Neural crest cell (in vitro differentiated cells): Measurements from ENCODE around the gene ASPHD1. TPM values are rescaled to one million over a fixed set of nuclear protein-coding genes. Genes with fewer than 3 reads are reported as not detected.
"Not testable (repeated sequence)": the region's sequence is repeated elsewhere in the genome, so short reads cannot be mapped to it uniquely, and the experiment has no call there.

Experiments used
- DNase-seq: peaks from one replicate; pipeline ENCODE4 v3.0.0; 2021; ENCODE audit warnings: low read depth, mixed read lengths, low spot score
- H3K27ac Mint-ChIP-seq: one replicate; pipeline ENCODE4 v1.8.0; 2021; ENCODE audit warnings: mild to moderate bottlenecking, mixed read lengths; ENCODE audit not compliant: unreplicated experiment
- H3K27me3 Mint-ChIP-seq: 2 replicates; pipeline ENCODE4 v1.8.0; 2021; ENCODE audit warnings: low read depth, mild to moderate bottlenecking, mixed read lengths
- H3K36me3 Mint-ChIP-seq: 2 replicates; pipeline ENCODE4 v1.8.0; 2021; ENCODE audit warnings: low read depth, mild to moderate bottlenecking, mixed read lengths
- H3K4me1 Mint-ChIP-seq: 2 replicates; pipeline ENCODE4 v1.8.0; 2021; ENCODE audit warnings: mixed read lengths
- H3K4me3 Mint-ChIP-seq: one replicate; pipeline ENCODE4 v1.8.0; 2021; ENCODE audit warnings: mild to moderate bottlenecking, mixed read lengths
- H3K9me3 Mint-ChIP-seq: 2 replicates; pipeline ENCODE4 v1.8.0; 2021; ENCODE audit warnings: mixed read lengths
- CTCF ChIP-seq: fragments of 200-600 bp; sonication (generic); conservative IDR thresholded peaks from 2 replicates; pipeline ENCODE4 v1.5.0; 2021; ENCODE audit warnings: antibody characterized with exemption, mild to moderate bottlenecking
- total RNA-seq: library from RNA; stranded (reverse); gene quantifications from 2 replicates; pipeline ENCODE4 v1.2.1, GENCODE V29; 2021

Gene ASPHD1
- total RNA-seq, 1 donor from 2014 or later = 2.8 TPM

- TF ChIP-seq CTCF = no peak
- H3K27ac Mint-ChIP-seq = no peak overlapping the region
- H3K4me1 Mint-ChIP-seq = peaks cover 5% of the 10 kb centered on the region
- no peak overlapping the region for H3K4me3 Mint-ChIP-seq
- H3K27me3 Mint-ChIP-seq = peaks cover 39% of the 10 kb centered on the region
- peaks cover 4% of the 10 kb centered on the region for H3K9me3 Mint-ChIP-seq
- no peaks in the 10 kb centered on the region for H3K36me3 Mint-ChIP-seq
- no peak for DNase-seq
These were observed 19.2 kb upstream of the ASPHD1 start for GRCh38 chr16:29881050-29881449.

GRCh38 chr16:29883987-29884386 lies 16.3 kb upstream of the ASPHD1 start:
- Mint-ChIP-seq H3K27ac (no peak overlapping the region), H3K9me3 (no peaks in the 10 kb centered on the region), H3K27me3 (peaks cover 13% of the 10 kb centered on the region), H3K4me1 (no peaks in the 10 kb centered on the region), H3K36me3 (no peaks in the 10 kb centered on the region), H3K4me3 (no peak overlapping the region)
- no peak for DNase-seq
- TF ChIP-seq CTCF = no peak

- not testable (repeated sequence) for DNase-seq, H3K36me3 Mint-ChIP-seq, H3K27me3 Mint-ChIP-seq, H3K9me3 Mint-ChIP-seq, H3K27ac Mint-ChIP-seq, H3K4me3 Mint-ChIP-seq
- H3K4me1 Mint-ChIP-seq = peaks cover 13% of the 10 kb centered on the region
These were observed 10.9 kb upstream of the ASPHD1 start for GRCh38 chr16:29889372-29889771.

GRCh38 chr16:29891525-29892457 lies 8.5 kb upstream of the ASPHD1 start:
- H3K27me3 Mint-ChIP-seq = peaks cover 4% of the 10 kb centered on the region
- no peak for TF ChIP-seq CTCF
- no peak overlapping the region for H3K4me3 Mint-ChIP-seq
- H3K4me1 Mint-ChIP-seq = peaks cover 13% of the 10 kb centered on the region
- no peaks in the 10 kb centered on the region for H3K36me3 Mint-ChIP-seq
- H3K9me3 Mint-ChIP-seq = no peaks in the 10 kb centered on the region
- peak overlapping the region; percentile 16 for H3K27ac Mint-ChIP-seq
- no peak for DNase-seq

- H3K9me3 Mint-ChIP-seq = no peaks in the 10 kb centered on the region
- no peaks in the 10 kb centered on the region for H3K36me3 Mint-ChIP-seq
These were observed 7.9 kb upstream of the ASPHD1 start for GRCh38 chr16:29892458-29892813.

More at GRCh38 chr16:29892458-29892813, 7.9 kb upstream of the ASPHD1 start:
- TF ChIP-seq CTCF = no peak
- DNase-seq = no peak
- no peak overlapping the region for H3K4me3 Mint-ChIP-seq
- H3K27me3 Mint-ChIP-seq = peaks cover 7% of the 10 kb centered on the region
- no peak overlapping the region for H3K27ac Mint-ChIP-seq
- peaks cover 16% of the 10 kb centered on the region for H3K4me1 Mint-ChIP-seq
